Skeletal muscle tissue (tissue), 4 donors: ENCODE results near the gene LRP1B. TPM values are rescaled to one million over a fixed set of nuclear protein-coding genes. Genes with fewer than 3 reads are reported as not detected.
"Not testable (repeated sequence)": the region's sequence is repeated elsewhere in the genome, so short reads cannot be mapped to it uniquely, and the experiment has no call there.

Source experiments
- H3K27ac ChIP-seq: one replicate; pipeline ENCODE4 v1.7.0; 2013; ENCODE audit warnings: mild to moderate bottlenecking, low read depth, low read length, inconsistent platforms
- H3K27me3 ChIP-seq, 3 donors: one replicate each; pipeline ENCODE4 v1.7.0; 2013; ENCODE audit warnings: low read length in 3 of 3; ENCODE audit not compliant: control insufficient read depth in 3 of 3, insufficient read depth in 3 of 3
- H3K36me3 ChIP-seq, 3 donors: one replicate each; pipeline ENCODE4 v1.7.0; 2013; ENCODE audit warnings: low read length in 3 of 3; ENCODE audit not compliant: control insufficient read depth in 3 of 3, insufficient read depth in 3 of 3
- H3K4me1 ChIP-seq, 3 donors: one replicate each; pipeline ENCODE4 v1.7.0; 2013; ENCODE audit warnings: low read length in 3 of 3, mild to moderate bottlenecking in 3 of 3; ENCODE audit not compliant: control insufficient read depth in 3 of 3, insufficient read depth in 3 of 3
- H3K4me3 ChIP-seq, 3 donors: one replicate each; pipeline ENCODE4 v1.7.0; 2013; ENCODE audit warnings: low read length in 3 of 3
- H3K9ac ChIP-seq, 3 donors: one replicate each; pipeline ENCODE4 v1.7.0; 2013; ENCODE audit warnings: low read length in 3 of 3, mild to moderate bottlenecking in 3 of 3, moderate library complexity in 2 of 3, low read depth in 1 of 3
- H3K9me3 ChIP-seq, 3 donors: one replicate each; pipeline ENCODE4 v1.7.0; 2013; ENCODE audit warnings: low read length in 3 of 3; ENCODE audit not compliant: control insufficient read depth in 3 of 3
- total RNA-seq: library from RNA; depleted of rRNA; stranded (reverse); fragments of >200 nt; gene quantifications from one replicate; pipeline ENCODE4 v1.2.3, GENCODE V29; 2014
- donor health status: Osteomylitis.

LRP1B gene
- total RNA-seq, 1 donor from 2014 or later = 2.6 TPM

DNA sequence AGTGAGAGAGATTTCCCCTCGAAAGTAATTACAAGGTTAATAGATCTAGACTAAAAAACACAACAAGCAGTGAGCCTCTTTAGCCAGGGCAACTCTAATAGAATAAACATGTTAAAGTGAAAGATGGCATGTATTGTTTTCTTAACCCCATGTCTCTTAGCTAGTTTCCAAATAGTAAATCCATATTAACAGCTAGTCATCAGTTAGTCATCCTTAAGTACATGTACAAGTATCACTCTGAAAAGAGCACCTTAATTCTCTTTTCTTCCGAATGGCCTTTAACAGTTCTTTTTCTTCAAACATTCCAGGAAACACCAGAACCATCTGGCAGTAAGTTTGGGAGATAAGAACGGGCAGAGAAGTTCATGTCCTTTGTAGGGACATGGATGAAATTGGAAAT is 1480.0 kb downstream of the LRP1B start:
- no peaks in the 10 kb centered on the region for H3K27me3 ChIP-seq
- no peaks in the 10 kb centered on the region for H3K9me3 ChIP-seq

DNA sequence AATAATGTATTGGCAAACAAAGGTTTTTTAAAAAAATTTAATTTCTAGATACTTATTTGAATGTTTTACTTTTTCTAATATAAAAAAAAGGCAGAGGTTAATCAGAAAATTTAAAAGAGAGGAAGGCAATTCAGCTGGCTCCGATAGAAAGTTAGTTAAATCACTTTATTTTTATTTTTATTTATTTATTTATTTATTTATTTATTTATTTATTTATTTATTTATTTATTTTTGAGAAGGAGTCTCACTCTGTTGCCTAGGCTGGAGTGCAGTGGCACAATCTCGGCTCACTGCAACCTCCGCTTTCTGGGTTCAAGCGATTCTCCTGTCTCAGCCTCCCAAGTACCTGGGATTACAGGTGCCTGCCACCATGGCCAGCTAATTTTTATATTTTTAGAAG is 1480.7 kb downstream of the LRP1B start:
- H3K9me3 ChIP-seq, H3K9ac ChIP-seq, H3K27me3 ChIP-seq, H3K36me3 ChIP-seq, H3K27ac ChIP-seq, H3K4me3 ChIP-seq, H3K4me1 ChIP-seq: not testable (repeated sequence)

More for the DNA sequence above, 1480.0 kb downstream of the LRP1B start:
- Histone ChIP-seq H3K36me3 (no peaks in the 10 kb centered on the region), H3K4me1 (no peaks in the 10 kb centered on the region), H3K27ac (no peak overlapping the region), H3K4me3 (no peak overlapping the region), H3K9ac (no peak overlapping the region)

DNA sequence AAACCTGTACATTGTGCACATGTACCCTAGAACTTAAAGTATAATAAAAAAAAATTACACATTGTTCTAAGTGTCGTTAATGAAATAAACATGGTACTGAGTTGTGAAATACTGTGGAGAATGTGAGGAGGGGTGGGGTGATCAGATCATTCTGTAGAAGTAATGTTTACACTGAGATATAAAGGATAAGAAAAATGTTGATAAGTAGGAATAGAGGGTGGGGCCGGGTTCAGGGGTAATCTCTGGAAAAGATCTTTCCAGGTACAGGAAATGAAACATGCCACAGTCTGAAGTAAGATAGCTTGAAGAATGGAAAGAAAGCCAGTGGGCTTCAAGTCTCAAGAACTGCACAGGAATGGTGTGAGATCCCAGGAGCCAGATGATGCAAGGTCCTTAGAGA is 1482.4 kb downstream of the LRP1B start:
- no peak overlapping the region for H3K9ac ChIP-seq
- H3K9me3 ChIP-seq = no peaks in the 10 kb centered on the region
- no peaks in the 10 kb centered on the region for H3K4me1 ChIP-seq
- no peaks in the 10 kb centered on the region for H3K27me3 ChIP-seq
- H3K36me3 ChIP-seq = no peaks in the 10 kb centered on the region
- H3K27ac ChIP-seq = no peak overlapping the region
- H3K4me3 ChIP-seq = no peak overlapping the region

DNA sequence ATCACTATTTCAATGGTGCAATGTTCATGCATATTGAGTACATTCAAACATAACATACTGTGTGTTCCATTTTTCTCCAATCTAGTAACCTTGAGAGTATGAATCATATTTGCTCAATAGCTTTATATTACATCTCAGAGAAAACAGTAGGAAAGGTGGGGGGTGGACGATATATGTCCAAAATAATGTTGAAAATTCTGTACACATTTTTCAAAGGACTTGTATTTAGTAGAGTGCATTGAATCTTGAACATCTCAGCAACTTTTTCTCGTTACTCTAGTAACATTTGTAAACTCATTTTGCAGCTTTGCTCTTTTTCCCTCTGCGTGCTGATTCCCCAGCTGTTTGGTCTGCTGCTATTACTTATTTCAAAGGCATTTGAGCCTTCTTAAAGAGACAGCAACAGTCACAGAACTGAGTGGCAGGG is 1487.0 kb downstream of the LRP1B start:
- H3K36me3 ChIP-seq = no peaks in the 10 kb centered on the region
- no peak overlapping the region for H3K9ac ChIP-seq
- no peak overlapping the region for H3K27ac ChIP-seq
- no peaks in the 10 kb centered on the region for H3K9me3 ChIP-seq
- H3K4me1 ChIP-seq = no peaks in the 10 kb centered on the region
- no peak overlapping the region for H3K4me3 ChIP-seq
- no peaks in the 10 kb centered on the region for H3K27me3 ChIP-seq

DNA sequence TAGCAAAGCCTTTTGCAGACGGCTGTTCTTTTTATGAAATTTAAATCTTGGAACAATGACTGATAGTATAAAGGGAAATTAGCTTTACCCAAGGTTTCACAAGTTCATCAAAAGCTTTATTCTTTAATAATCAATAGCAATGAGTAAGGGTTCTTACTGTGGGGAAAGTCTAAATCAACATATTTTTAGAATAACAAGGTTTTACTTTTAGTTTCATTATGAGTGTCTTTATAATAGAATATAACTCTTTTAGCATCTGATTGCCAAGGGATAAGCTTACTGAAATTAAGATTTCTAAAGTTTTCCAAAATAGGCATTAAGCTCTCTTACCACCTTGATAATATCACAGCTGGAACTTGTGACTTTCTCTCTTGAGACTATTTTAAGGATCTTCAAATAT is 1489.7 kb downstream of the LRP1B start:
- Histone ChIP-seq H3K9ac (no peak overlapping the region), H3K9me3 (no peaks in the 10 kb centered on the region), H3K36me3 (no peaks in the 10 kb centered on the region), H3K4me1 (no peaks in the 10 kb centered on the region), H3K27ac (no peak overlapping the region), H3K4me3 (no peak overlapping the region), H3K27me3 (no peaks in the 10 kb centered on the region)

DNA sequence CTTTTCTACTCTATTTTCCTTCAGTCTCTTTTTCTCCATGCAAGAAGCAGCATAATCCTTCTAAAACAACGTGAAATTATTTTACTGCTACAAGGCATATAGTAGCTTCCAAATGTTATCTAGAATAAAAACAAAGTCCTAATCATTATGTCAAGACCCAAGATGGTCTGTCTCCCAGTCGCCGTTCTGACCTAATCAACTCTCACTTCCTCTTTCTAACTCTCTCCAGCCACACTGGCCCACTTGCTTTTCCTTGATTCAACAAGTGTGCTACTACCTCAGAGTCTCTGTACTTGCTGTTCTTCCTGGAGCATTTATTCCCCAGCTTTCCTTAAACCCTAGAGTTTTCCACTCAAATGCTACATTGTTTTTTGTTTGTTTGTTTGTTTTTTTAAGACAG is 1491.2 kb downstream of the LRP1B start:
- H3K9ac ChIP-seq = no peak overlapping the region
- H3K4me3 ChIP-seq = no peak overlapping the region
- no peaks in the 10 kb centered on the region for H3K9me3 ChIP-seq
- no peaks in the 10 kb centered on the region for H3K36me3 ChIP-seq
- H3K27ac ChIP-seq = no peak overlapping the region
- H3K4me1 ChIP-seq = no peaks in the 10 kb centered on the region
- H3K27me3 ChIP-seq = no peaks in the 10 kb centered on the region

DNA sequence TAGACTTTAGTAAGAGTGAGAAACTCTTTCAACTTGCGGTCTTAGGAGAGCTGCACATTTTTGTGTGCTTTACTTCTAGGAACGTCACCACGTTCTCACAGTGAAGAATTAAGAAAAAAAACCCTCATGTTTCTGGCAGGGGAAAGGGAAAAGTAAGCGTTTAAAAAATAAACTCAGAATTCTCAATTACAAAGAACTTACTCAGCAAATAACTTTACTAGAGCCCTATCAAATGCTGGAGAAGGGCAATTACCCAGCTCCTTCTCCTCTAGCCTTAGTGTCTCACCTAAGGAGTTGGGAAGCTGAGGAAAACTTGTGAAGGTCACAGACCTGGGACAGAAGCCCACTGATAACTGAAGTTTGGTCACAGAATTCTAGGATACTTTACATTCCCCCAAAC is 1500.3 kb downstream of the LRP1B start:
- Histone ChIP-seq H3K27me3 (no peaks in the 10 kb centered on the region), H3K36me3 (no peaks in the 10 kb centered on the region), H3K4me1 (no peaks in the 10 kb centered on the region), H3K27ac (no peak overlapping the region), H3K9me3 (no peaks in the 10 kb centered on the region), H3K9ac (no peak overlapping the region), H3K4me3 (no peak overlapping the region)

DNA sequence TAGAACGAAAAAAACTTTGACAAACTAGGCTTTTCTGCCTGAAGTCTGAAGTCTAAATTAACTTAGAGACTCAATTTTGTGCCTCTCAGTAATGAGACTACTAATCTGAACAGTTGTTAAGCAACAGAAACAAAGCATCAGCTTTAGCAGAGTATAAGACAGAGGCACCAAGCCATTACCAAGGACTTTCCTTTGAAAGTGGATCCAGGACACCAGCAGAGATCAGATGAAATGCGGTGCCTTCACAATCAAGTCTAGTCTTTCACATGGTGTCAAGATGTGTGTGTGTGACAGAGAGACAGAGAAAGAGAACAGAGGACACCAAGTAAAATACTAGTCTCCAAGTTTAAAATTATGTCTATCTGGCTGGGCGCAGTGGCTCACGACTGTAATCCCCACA is 1502.9 kb downstream of the LRP1B start:
- no peaks in the 10 kb centered on the region for H3K4me1 ChIP-seq
- H3K27me3 ChIP-seq = no peaks in the 10 kb centered on the region
- H3K36me3 ChIP-seq = no peaks in the 10 kb centered on the region
- no peaks in the 10 kb centered on the region for H3K9me3 ChIP-seq
- no peak overlapping the region for H3K9ac ChIP-seq
- no peak overlapping the region for H3K4me3 ChIP-seq
- no peak overlapping the region for H3K27ac ChIP-seq

DNA sequence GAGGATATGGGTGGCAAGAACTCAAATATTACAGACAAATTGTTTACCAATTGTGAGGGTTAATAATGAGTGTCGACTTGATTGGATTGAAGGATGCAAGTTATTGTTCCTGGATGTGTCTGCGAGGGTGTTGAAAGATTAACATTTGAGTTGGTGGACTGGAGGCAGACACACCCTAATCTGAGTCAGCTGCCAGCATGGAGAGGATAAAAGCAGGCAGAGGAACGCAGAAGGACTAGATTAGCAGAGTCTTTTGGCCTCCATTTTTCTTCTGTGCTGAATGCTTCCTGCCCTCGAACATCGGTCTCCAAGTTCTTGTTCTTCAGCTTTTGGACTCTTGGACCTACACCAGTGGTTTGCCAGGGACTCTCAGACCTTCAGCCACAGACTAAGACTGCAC is 1503.7 kb downstream of the LRP1B start:
- Histone ChIP-seq H3K9me3 (no peaks in the 10 kb centered on the region), H3K4me1 (no peaks in the 10 kb centered on the region)

DNA sequence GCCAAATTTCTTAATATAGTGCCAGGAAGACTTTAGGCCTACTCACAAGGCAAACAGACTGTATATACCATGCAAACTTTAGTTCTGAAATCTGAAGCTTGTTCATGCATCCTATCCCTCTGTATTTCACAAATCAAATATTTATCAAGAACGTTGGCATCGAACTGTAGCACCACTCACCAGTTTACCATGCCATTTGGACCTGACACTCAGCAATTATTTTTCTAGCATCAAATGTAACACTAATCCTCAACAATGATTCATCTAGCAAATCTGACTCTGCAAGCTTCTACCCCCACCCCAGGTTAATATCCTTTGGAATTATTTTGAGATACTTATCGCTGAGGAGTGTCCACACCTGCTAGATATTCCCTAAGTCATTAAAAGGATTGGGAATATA is 1506.6 kb downstream of the LRP1B start:
- Histone ChIP-seq H3K36me3 (no peaks in the 10 kb centered on the region), H3K9me3 (no peaks in the 10 kb centered on the region), H3K4me1 (no peaks in the 10 kb centered on the region), H3K4me3 (no peak overlapping the region), H3K27ac (no peak overlapping the region), H3K27me3 (no peaks in the 10 kb centered on the region), H3K9ac (no peak overlapping the region)

More for the DNA sequence above, 1503.7 kb downstream of the LRP1B start:
- no peak overlapping the region for H3K4me3 ChIP-seq
- H3K27me3 ChIP-seq = no peaks in the 10 kb centered on the region
- H3K9ac ChIP-seq = no peak overlapping the region
- no peak overlapping the region for H3K27ac ChIP-seq
- H3K36me3 ChIP-seq = no peaks in the 10 kb centered on the region
